Activated CD4-positive, CD25-positive, alpha-beta regulatory T cell treated with anti-CD3 and anti-CD28 coated beads, Interleukin-2, amount 50 U/mL, for 24 hours (primary cell): ENCODE data around the gene PAPPA.

Experiments
- ATAC-seq, 2 donors: fragments of 150-1000 bp; cut with Tn5 transposase; one replicate each; pipeline ENCODE4 v1.10.0; 2021; ENCODE audit warnings: mild to moderate bottlenecking in 1 of 2, moderate library complexity in 1 of 2

The PAPPA gene

DNA sequence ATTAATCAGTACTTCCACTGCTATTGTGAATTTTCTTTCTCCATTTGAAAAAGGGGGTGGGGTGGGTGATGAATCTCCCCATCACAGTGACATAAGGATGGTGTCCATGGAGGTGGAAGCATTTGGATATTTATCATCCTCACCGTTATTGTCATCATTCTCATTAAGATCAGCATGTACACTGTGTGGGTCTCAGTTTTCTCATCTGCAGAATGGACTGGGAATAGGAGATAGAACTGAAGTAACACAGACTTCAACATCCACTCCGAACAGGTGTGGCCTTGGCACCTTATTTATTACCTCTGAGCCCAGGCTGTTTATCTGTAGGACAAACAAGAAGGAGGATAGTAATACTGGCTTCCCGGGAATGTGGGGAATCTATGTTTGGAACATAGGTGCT, 165.9 kb downstream of the PAPPA start:
- ATAC-seq: no peak

DNA sequence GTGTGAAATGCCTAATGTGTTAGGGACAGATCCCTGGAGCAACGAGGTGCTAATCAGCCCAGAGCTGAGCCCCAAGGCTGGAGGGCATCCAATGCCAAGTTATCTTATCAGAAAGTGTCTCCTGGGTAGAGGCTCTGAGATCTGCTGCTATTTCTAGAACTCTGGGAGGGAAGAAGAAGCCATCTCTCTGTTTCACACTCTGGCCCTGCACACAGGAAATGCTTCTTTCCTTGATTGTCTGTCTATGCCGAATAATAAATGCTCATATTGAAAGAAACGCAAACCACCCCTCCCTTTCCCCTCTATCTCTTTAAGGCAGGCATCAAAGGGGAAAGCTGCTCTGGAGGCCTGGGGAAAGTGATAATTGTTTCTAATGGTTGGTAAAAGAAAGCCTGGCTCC, 166.7 kb downstream of the PAPPA start:
- no peak for ATAC-seq

GRCh38 chr9:116322521-116322920, 168.9 kb downstream of the PAPPA start:
- ATAC-seq: no peak

- ATAC-seq: no peak
These were observed 169.4 kb downstream of the PAPPA start for GRCh38 chr9:116323012-116323411.

- no peak for ATAC-seq
These were observed 170.0 kb downstream of the PAPPA start for GRCh38 chr9:116323571-116323970.

DNA sequence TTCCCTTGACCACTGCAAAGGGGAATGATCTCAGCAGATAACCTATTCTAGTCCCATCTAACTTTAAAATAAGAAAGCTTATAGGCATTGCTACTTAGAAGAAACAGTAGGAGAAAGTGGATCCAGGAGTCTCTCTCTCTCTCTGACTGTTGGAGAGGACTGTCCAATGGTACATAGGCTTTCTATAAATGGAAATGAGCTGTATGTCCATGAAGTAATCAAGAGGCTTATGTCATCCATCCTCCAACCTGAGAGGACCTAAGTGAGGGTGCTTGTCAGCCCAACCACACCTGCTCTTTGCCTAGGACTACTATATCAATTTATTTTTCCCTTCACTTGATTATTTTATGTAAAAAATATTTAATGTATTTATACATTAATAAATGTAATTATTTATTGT, 172.3 kb downstream of the PAPPA start:
- ATAC-seq: no peak

- no peak for ATAC-seq
These were observed 174.3 kb downstream of the PAPPA start for GRCh38 chr9:116327701-116328405.

- no peak for ATAC-seq
These were observed 175.9 kb downstream of the PAPPA start for GRCh38 chr9:116329470-116329869.

- ATAC-seq: no peak
These were observed 177.7 kb downstream of the PAPPA start for GRCh38 chr9:116331241-116331640.

DNA sequence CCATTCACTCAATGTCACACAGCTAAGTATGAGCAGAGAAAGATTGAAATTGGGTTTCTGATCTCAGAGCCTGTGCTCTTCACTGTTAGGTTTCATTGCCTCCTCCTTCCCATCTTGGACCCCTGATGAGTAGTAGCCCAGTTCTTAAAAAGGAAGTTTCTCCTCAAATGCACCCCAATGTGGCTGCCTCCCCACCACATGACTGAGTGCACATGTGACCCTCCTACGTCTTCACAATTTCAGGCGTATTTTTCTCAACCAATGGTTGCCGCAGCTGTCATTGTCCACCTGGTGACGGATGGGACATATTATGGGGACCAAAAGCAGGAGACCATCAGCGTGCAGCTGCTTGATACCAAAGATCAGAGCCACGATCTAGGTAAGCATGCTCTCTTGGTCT, 178.5 kb downstream of the PAPPA start:
- ATAC-seq: no peak

- ATAC-seq: no peak
These were observed 179.7 kb downstream of the PAPPA start for GRCh38 chr9:116333254-116333653.

DNA sequence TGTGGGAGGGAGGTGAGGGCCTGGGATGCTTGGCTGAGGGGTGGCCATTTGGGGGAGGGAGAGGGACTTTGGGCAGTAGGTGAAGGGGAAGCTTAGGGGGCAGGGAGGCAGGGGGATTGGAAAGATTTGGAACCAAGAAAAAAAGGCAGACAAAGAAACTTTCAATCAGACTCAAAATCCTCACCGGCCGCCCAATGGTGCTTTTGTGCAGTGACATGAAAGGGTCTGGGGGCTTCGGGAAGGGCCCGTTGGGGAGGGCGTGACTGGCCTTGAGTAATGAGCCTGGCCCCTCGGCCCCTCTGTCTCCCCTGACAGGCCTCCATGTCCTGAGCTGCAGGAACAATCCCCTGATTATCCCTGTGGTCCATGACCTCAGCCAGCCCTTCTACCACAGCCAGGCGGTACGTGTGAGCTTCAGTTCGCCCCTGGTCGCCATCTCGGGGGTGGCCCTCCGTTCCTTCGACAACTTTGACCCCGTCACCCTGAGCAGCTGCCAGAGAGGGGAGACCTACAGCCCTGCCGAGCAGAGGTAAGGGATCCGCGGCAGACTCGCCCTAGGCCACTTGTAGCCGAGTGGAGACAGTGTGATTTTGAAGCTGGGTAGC, 181.1 kb downstream of the PAPPA start:
- no peak for ATAC-seq

DNA sequence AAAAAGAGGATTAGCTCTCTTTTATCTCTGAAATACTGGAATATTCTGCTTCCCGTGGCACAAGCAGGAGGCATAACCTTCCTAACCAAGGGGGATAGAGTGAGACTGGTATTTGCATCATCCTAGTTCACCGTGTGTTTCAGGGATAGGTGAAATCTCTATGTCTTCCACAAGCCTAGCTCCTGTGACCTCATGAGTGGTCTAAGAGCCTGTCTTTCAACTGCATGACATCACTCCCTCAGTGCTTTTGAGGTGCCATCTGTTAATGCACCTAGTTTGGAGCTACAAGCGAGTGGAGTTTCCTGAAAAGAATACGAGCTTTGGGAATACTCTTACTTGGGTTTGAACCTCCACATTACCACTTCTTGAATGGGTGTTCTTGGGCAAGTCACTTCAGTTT, 181.8 kb downstream of the PAPPA start:
- no peak for ATAC-seq

DNA sequence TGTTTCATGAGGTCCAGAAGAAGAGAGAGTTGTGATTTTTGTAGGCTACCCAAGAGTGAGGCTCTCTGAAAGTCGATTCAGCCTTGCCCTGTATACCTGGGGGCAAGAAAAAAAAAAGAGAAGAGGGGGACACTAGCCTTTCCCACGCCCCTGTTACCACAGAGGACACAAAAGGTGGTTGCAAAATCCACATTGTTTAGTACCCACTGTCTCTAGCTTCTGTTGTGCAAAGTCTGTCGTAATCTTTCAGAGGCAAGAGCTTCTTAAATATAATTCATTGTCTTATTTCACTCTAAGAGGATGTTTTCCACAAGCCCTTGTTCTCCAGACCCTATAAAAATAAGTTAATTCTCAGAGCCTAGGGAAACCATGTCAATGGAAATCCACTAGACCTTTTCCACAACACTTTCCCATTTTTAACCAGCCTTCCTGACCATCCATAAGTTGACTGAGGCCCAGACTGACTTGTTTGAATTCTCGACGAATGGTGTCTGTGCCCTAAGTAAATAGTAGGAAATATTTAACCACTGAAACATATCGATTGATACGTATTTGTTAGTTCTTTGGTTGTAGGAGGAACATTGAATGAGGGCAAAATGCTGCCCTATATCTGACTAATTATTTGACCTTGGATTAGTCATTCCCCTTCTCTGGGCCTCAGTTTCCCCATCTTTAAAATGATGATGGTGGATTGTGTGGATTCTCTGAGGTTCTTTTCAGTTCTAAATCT, 182.7 kb downstream of the PAPPA start:
- no peak for ATAC-seq

GRCh38 chr9:116337015-116337414, 183.4 kb downstream of the PAPPA start:
- ATAC-seq: no peak

DNA sequence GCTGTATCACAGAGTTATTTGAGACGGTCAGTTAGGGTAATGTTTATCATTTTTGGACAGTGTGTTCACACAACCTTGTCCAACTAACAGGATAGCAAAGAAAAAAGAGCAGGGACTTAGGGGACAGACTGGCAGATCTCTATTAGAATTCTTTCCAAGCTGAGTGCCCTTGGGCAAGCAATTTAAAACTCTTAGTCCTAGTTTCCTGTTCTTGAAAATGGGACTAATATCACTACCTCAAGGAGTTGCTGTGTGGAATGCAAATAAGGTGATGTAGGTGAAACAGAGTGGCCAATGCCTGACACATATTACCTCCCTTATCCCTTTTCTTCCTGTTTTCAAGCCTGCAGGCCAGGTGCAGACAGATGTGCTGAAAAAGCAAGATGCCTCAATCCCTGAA, 186.7 kb downstream of the PAPPA start:
- ATAC-seq: no peak

DNA sequence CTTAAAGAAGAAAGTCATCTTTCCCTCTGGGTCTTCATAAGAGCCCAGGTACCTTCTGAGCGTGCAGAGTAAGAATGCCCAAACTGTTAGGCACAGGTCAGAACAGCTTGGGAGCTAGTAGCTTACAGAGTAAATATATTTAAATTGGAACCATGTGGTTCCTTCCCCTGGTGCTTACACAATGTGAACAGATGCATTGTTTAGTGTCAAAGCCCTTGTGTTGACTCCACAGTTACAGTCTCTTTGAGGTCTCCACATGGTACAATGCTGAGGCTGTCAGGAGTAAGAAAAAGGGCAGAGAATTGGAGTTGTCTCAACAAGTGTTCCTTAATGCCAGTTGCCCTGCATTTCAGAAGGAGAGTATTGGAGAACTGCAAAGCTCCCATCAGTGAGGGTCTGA, 188.5 kb downstream of the PAPPA start:
- no peak for ATAC-seq

DNA sequence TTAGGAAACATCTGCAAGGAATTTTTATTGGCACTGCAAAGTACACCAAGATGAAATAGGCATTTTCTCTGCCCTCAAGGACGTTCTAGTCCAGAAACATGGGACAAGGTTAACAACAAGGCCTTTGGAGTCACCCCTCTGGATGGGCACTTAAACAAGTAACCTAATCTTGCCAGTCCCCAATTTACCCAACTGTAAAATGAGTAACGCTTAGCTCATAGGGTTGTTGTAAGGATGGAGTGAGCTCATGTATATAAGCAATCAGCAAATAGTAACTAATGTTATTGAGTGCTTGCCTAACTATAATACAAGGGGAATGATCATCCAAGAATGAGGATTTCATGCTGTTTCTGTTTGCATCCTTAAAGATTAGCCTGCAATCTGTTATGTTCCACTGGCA, 189.3 kb downstream of the PAPPA start:
- ATAC-seq: no peak

- ATAC-seq: no peak
These were observed 190.8 kb downstream of the PAPPA start for GRCh38 chr9:116344416-116344815.

DNA sequence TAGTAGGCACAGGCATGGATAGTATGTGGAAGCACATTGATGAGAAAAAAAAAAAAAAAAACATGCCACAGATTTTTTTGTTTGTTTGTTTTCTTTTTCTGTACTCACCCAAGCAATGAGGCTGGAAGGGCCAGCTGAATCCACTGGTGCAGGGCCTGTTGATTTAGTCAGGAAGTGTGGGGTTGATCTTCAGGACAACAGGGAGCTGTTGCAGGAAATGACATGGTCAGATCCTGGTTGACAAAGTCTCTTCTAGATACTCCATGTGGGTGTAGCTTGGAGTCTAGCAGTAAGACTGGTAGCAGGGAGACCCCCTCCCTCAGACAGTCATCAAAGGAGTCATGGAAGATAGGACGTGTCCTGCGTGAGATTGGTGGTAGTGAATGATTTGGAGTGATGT, 191.8 kb downstream of the PAPPA start:
- no peak for ATAC-seq

DNA sequence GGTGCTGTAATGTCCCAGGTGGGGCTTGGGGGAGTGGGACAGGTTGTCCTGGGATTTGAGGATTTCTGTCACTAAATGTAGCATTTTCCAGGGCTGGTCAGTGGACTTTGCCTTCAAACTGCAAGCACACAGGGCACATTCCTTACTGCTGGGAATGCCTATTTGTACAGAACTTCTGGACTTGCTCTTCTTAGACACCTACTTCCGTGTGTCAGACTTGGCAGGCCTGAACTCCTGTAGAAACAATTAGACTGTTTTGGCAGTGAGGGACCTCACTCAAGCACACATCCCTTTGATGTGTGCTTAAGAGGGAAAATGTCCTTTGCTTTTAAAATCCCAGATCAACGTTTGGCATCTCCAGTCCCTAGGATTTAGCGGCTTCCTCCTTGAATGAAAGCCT, 192.2 kb downstream of the PAPPA start:
- no peak for ATAC-seq

DNA sequence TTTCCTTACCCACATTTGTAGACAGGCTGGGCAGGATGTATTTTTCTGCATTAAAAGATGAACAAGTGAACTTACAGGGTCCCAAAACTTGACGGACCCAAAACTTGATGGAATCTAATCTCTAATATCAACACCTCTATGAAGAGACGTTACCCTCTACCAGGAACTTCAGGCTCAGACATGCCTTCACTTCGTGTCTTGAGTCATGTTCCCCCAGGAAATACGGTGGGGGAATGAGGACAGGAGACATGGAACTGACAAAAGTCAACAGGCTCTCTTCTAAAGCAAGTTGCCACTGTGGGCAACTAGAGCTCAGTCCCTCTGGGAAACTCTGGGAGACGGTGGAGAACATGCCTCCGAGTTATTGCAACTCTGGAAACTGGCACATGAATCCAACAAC, 196.1 kb downstream of the PAPPA start:
- no peak for ATAC-seq

GRCh38 chr9:116350213-116350612, 196.6 kb downstream of the PAPPA start:
- ATAC-seq: no peak

- no peak for ATAC-seq
These were observed 199.4 kb downstream of the PAPPA start for GRCh38 chr9:116352958-116353357.
